GM12865 (cell line): Measurements from ENCODE around the gene SMPX.

Experiments
- DNase-seq: peaks from one replicate; pipeline ENCODE4 v3.0.0; 2010; ENCODE audit warnings: low read depth
- H3K4me3 ChIP-seq: 2 replicates; pipeline ENCODE4 v1.5.1; 2011; ENCODE audit warnings: mild to moderate bottlenecking, low read depth, low read length, control low read depth
- CTCF ChIP-seq: IDR thresholded peaks from 2 replicates; pipeline ENCODE4 v1.5.1; 2011; ENCODE audit warnings: low read length, control low read depth, low read depth, inconsistent platforms; ENCODE audit not compliant: insufficient read depth; ENCODE audit errors: missing control alignments

Gene SMPX

GRCh38 chrX:21757960-21758359 is at the start of gene SMPX:
TSS of gene SMPX (minus strand) at chrX:21758116. CDS start at chrX:21754290, 3,826 bp downstream.
- H3K4me3 ChIP-seq: no peak within 1 kb of the TSS
- no peak for DNase-seq
- TF ChIP-seq CTCF: no peak

- TF ChIP-seq CTCF: no peak
- H3K4me3 ChIP-seq: no peak overlapping the region
- DNase-seq: no peak
These were observed 48.8 kb upstream of the SMPX start for GRCh38 chrX:21806691-21807090.

GRCh38 chrX:21802839-21803238 is 44.9 kb upstream of the SMPX start:
- H3K4me3 ChIP-seq: no peak overlapping the region
- no peak for DNase-seq
- TF ChIP-seq CTCF: no peak

GRCh38 chrX:21802054-21802670 is 44.2 kb upstream of the SMPX start:
- TF ChIP-seq CTCF: no peak
- H3K4me3 ChIP-seq: no peak overlapping the region
- DNase-seq: no peak

- no peak for TF ChIP-seq CTCF
- DNase-seq: peak; percentile 31
- no peak overlapping the region for H3K4me3 ChIP-seq
These were observed 42.4 kb upstream of the SMPX start for GRCh38 chrX:21800344-21800770.

- DNase-seq: no peak
- TF ChIP-seq CTCF: no peak
These were observed 41.9 kb upstream of the SMPX start for GRCh38 chrX:21799767-21800166.

GRCh38 chrX:21798677-21799219 is 40.8 kb upstream of the SMPX start:
- no peak overlapping the region for H3K4me3 ChIP-seq
- DNase-seq: peak; percentile 56
- TF ChIP-seq CTCF: no peak

More at GRCh38 chrX:21799767-21800166, 41.9 kb upstream of the SMPX start:
- no peak overlapping the region for H3K4me3 ChIP-seq
